ENCODE measurements around the gene SLC16A1.

DNA sequence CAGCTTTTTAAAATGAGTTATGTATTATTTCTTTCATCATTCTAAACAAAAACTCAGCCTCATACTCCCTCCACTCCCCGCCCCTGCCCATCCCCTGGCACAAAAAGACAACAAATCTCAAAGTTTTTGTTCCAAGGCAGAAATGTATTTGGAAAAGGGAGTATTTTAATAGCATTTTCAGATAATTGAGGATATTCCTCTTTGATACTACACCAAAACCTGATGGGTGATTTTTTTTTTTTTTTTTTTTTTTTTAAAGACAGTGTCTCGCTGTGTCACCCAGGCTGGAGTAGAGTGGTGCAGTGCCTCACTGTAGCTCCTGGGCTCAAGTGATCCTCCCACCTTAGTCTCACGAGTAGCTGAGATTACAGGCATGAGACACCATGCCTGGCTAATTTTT is 16.2 kb downstream of the SLC16A1 start:
- TF ChIP-seq, protein P1, sequence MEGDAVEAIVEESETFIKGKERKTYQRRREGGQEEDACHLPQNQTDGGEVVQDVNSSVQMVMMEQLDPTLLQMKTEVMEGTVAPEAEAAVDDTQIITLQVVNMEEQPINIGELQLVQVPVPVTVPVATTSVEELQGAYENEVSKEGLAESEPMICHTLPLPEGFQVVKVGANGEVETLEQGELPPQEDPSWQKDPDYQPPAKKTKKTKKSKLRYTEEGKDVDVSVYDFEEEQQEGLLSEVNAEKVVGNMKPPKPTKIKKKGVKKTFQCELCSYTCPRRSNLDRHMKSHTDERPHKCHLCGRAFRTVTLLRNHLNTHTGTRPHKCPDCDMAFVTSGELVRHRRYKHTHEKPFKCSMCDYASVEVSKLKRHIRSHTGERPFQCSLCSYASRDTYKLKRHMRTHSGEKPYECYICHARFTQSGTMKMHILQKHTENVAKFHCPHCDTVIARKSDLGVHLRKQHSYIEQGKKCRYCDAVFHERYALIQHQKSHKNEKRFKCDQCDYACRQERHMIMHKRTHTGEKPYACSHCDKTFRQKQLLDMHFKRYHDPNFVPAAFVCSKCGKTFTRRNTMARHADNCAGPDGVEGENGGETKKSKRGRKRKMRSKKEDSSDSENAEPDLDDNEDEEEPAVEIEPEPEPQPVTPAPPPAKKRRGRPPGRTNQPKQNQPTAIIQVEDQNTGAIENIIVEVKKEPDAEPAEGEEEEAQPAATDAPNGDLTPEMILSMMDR (IDR thresholded peaks at IDR 0.05; ENCODE audit: insufficient read depth, low read length, poor library complexity, severe bottlenecking): no peak
- TF ChIP-seq EZH2phosphoT487 (conservative IDR thresholded peaks at IDR 0.05; ENCODE audit: low read length): no peak
